ENCODE data around the gene SURF2.

- TF ChIP-seq EZH2 (IDR thresholded peaks at IDR 0.05; ENCODE audit: insufficient read depth, poor library complexity, severe bottlenecking) (no peak), EZH2phosphoT487 (IDR thresholded peaks at IDR 0.05; ENCODE audit: insufficient read depth, low read depth) (no peak)
Measured at GRCh38 chr9:133375724-133376654, 19.6 kb downstream of the SURF2 start, which contains the start of the genes STKLD1 and SURF4.

Measured in GM23248 (cell line).